ENCODE data around the gene ERG28.

Gene ERG28

DNA sequence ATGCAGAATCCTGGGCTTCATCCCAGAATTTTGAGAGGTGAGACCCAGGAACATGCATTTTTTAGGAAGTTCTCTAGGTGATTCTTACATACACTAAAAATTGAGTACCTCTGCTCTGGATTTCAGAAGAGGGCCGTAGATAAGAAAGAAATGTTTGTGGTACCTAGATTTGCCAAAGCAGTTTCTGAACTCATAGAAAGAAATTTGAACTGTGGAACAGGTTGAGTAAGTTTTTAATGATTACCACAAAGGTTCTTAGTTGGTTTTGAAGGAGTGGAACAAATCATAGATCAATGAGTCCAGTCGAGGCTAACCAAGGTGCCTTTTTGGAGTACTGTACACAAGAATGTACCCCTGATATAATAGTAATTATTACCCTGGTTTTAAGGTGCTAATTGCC, 25.2 kb upstream of the ERG28 start:
- TF ChIP-seq, protein P1, sequence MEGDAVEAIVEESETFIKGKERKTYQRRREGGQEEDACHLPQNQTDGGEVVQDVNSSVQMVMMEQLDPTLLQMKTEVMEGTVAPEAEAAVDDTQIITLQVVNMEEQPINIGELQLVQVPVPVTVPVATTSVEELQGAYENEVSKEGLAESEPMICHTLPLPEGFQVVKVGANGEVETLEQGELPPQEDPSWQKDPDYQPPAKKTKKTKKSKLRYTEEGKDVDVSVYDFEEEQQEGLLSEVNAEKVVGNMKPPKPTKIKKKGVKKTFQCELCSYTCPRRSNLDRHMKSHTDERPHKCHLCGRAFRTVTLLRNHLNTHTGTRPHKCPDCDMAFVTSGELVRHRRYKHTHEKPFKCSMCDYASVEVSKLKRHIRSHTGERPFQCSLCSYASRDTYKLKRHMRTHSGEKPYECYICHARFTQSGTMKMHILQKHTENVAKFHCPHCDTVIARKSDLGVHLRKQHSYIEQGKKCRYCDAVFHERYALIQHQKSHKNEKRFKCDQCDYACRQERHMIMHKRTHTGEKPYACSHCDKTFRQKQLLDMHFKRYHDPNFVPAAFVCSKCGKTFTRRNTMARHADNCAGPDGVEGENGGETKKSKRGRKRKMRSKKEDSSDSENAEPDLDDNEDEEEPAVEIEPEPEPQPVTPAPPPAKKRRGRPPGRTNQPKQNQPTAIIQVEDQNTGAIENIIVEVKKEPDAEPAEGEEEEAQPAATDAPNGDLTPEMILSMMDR (conservative IDR thresholded peaks at IDR 0.05; ENCODE audit: control insufficient read depth, insufficient read depth, low read depth, low read length), result no peak
- DNase-seq (ENCODE audit: low read depth), result no peak
- H3K4me3 ChIP-seq (ENCODE audit: control insufficient read depth, low read depth, low read length), result no peak overlapping the region

DNA sequence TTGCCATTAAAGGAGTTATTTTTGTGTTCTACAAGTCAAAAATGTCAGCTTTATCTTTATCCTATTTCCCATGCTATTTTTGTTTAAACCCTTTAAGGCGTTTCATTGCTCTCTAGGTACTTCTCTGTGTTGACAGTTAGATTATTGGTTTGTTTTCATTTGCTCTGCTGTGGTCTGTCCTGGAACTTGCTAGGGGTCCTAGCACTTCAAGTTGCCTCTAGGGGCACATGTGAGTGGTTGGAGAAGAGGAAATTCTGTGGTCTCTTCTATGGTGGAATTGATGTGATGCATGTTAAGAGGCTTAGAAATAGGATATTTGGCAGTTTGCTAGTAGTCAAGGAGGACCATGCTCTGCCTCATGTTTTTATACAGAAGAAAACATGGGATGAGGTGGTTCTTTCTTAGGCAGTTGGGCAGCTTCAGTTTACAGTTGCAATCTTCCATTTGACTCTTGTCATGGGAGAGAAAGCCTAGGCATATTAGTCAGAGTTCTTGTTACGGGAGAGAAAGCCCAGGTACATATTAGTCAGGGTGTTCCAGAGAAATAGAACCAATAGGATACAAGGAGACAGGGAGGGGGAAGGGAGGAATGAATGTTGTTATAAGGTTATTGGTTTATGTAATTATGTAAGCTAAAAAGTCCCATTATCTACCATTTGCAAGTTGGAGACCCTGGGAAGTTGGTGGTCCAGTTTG, 14.7 kb upstream of the ERG28 start:
- no peak for DNase-seq (ENCODE audit: low read depth)
- no peak overlapping the region for H3K4me3 ChIP-seq (ENCODE audit: control insufficient read depth, low read depth, low read length)
- TF ChIP-seq, protein P1 (conservative IDR thresholded peaks at IDR 0.05; ENCODE audit: control insufficient read depth, insufficient read depth, low read depth, low read length), result peak; percentile 12

DNA sequence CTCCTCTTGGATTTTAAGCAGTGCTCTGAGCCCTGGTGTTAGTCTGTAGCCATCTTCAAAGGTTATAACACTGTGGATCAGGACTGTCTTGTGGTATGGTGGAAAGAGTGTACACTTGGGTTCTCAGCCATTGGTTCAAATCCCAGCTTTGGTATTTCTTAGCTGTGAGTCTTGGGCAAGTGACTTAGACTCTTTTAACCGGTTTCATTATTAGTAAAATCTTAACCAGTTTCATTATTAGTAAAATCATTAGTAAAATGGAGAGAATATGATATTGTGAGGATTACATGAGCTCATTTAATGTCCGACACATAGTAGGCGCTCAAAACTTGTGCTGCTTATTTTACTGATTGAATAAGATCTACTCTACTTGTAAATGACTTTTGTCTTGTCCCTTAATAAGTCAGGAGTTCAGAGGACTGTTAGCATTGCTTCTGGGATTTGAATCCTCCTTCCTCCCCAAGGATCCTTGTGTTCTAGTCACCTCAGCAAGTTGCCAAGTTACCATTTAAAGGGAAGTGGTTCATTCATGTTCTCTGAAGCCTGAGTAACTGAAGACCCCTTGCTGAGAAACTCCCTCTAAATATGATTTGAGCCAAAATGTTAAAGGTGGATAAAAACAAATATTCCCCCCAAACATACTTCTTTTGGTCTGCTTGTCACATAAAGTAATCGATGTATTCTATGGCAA, 12.8 kb upstream of the ERG28 start:
- no peak for DNase-seq (ENCODE audit: low read depth)
- no peak overlapping the region for H3K4me3 ChIP-seq (ENCODE audit: control insufficient read depth, low read depth, low read length)
- TF ChIP-seq, protein P1 (conservative IDR thresholded peaks at IDR 0.05; ENCODE audit: control insufficient read depth, insufficient read depth, low read depth, low read length), result no peak

DNA sequence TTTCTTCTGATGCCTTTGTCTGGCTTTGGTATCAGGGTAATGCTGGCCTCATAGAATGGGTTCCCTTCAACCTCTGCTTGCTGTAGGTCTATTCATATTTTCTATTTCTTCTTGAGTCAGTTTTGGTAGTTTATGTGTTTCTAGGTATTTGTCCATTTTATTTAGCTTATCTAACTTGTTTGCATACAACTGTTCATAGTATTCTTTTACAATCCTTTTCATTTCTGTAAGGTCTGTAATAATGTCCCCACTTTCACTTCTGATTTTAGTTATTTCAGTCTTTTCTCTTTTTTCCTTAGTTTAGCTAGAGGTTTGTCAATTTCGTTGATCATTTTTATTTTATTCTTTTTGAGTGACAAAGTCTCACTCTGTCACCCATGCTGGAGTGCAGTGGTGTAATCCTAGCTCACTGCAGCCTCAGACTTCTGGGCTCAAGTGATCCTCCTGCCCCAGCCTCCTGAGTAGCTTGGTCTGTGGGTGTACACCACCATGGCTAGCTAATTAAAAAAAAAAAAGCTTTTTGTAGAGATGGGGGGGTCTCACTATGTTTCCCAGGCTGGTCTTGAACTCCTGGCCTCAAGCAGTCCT, 12.0 kb upstream of the ERG28 start:
- no peak overlapping the region for H3K4me3 ChIP-seq (ENCODE audit: control insufficient read depth, low read depth, low read length)
- DNase-seq (ENCODE audit: low read depth), result no peak
- TF ChIP-seq, protein P1 (conservative IDR thresholded peaks at IDR 0.05; ENCODE audit: control insufficient read depth, insufficient read depth, low read depth, low read length), result no peak

DNA sequence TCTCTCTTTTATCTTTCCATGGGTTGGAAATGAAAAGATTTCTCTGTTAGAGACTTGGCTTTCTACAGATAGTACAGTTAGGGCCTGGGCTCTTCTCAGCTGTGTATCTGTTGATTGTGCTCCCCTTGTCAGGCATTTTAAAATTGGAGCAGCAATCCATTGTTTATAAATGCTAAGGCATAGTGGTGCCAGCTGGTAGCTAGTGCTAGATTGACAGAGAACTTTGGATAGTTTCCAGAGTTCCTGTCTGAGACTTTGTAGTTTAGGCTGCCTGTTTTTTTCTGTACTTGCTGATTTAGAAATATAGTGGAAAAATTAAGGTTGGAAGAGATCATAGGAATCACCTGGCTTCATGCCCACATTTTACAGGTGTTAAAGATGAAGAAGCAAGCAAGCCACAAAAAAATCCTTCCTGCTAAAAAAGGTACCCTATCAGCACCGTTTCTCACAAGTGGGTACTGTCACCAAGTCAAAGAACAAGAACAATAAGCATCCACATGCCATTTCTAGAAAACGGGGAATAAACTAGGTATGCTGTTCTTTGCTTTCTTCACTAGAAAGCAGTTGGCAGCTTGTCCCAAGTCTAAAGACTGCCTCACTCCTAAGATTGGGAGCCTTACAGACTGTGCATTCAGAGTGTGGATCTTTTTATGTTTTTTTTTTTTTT, 6.6 kb upstream of the ERG28 start:
- H3K4me3 ChIP-seq (ENCODE audit: control insufficient read depth, low read depth, low read length), result no peak overlapping the region
- DNase-seq (ENCODE audit: low read depth), result no peak
- TF ChIP-seq, protein P1 (conservative IDR thresholded peaks at IDR 0.05; ENCODE audit: control insufficient read depth, insufficient read depth, low read depth, low read length), result no peak

DNA sequence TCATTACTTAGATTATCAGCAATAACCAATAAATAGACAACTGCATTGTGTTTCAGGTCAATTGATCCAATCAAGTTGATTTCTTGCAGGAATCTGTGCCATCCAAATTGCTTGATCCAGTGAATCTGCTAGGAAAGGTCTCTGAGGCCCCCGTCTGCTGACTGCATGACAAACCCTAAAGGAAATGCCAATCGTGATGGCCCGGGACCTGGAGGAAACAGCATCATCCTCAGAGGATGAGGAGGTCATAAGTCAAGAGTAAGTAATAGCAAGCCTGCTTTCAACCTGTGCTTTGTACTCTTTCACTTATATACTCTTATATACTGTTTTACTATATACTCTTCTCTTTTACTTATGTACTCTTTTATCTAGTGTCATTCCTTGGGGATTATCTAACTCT, 2.3 kb upstream of the ERG28 start:
- DNase-seq (ENCODE audit: low read depth), result no peak
- TF ChIP-seq, protein P1 (conservative IDR thresholded peaks at IDR 0.05; ENCODE audit: control insufficient read depth, insufficient read depth, low read depth, low read length), result no peak
- H3K4me3 ChIP-seq (ENCODE audit: control insufficient read depth, low read depth, low read length), result no peak overlapping the region

All from fibroblast of mammary gland (primary cell).